Measurements from ENCODE around the gene XRN2.

Gene XRN2

GRCh38 chr20:21309678-21310467 lies 6.7 kb downstream of the XRN2 start:
- no peak for TF ChIP-seq TCF12 (IDR thresholded peaks at IDR 0.05; ENCODE audit: low read depth)
- no peak for TF ChIP-seq EGR1 (IDR thresholded peaks at IDR 0.05)
- no peak for TF ChIP-seq CEBPB (IDR thresholded peaks at IDR 0.05)
- TF ChIP-seq, protein P1, sequence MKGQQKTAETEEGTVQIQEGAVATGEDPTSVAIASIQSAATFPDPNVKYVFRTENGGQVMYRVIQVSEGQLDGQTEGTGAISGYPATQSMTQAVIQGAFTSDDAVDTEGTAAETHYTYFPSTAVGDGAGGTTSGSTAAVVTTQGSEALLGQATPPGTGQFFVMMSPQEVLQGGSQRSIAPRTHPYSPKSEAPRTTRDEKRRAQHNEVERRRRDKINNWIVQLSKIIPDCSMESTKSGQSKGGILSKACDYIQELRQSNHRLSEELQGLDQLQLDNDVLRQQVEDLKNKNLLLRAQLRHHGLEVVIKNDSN (IDR thresholded peaks at IDR 0.05), result no peak
- TF ChIP-seq EP300 (IDR thresholded peaks at IDR 0.05; ENCODE audit: borderline replicate concordance), result no peak
- TF ChIP-seq, protein P2, sequence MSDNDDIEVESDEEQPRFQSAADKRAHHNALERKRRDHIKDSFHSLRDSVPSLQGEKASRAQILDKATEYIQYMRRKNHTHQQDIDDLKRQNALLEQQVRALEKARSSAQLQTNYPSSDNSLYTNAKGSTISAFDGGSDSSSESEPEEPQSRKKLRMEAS (IDR thresholded peaks at IDR 0.05), result no peak
- TF ChIP-seq, protein P3, sequence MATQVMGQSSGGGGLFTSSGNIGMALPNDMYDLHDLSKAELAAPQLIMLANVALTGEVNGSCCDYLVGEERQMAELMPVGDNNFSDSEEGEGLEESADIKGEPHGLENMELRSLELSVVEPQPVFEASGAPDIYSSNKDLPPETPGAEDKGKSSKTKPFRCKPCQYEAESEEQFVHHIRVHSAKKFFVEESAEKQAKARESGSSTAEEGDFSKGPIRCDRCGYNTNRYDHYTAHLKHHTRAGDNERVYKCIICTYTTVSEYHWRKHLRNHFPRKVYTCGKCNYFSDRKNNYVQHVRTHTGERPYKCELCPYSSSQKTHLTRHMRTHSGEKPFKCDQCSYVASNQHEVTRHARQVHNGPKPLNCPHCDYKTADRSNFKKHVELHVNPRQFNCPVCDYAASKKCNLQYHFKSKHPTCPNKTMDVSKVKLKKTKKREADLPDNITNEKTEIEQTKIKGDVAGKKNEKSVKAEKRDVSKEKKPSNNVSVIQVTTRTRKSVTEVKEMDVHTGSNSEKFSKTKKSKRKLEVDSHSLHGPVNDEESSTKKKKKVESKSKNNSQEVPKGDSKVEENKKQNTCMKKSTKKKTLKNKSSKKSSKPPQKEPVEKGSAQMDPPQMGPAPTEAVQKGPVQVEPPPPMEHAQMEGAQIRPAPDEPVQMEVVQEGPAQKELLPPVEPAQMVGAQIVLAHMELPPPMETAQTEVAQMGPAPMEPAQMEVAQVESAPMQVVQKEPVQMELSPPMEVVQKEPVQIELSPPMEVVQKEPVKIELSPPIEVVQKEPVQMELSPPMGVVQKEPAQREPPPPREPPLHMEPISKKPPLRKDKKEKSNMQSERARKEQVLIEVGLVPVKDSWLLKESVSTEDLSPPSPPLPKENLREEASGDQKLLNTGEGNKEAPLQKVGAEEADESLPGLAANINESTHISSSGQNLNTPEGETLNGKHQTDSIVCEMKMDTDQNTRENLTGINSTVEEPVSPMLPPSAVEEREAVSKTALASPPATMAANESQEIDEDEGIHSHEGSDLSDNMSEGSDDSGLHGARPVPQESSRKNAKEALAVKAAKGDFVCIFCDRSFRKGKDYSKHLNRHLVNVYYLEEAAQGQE (IDR thresholded peaks at IDR 0.05; ENCODE audit: low read depth), result no peak
- no peak for TF ChIP-seq FOXM1 (IDR thresholded peaks at IDR 0.05; ENCODE audit: borderline replicate concordance, low read depth)
- TF ChIP-seq ZBTB7A (IDR thresholded peaks at IDR 0.05; ENCODE audit: low read depth), result no peak

DNA sequence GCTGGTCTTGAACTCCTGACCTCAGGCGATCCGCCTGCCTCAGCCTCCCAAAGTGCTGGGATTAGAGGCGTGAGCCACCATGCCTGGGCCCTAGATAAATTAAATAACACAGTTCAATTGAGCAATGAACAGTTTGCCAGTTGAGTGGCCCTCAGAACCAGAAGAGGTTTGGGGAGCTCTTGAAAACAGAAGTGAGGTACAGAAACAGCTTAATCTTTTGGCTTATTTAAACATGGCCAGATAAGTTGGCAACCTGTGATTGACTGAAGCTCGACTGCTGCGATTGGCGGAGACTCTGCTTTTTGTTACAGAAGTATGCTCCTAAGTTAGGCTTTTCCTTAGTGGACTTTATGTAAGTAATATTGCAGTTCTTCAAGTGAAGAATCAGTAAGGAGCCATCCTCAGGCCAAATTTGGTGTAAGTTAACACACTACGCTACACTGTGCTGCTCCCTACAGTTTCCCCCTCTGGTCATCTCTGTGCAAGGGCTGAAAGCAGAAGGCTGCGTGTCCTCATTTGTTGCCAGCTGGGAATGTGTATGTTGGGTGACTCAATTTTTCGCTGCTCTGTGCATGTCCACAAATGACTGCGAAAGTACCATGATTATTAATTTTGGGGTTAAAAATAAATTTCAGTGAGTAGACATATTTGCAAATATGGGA lies 9.8 kb downstream of the XRN2 start:
- TF ChIP-seq EP300 (IDR thresholded peaks at IDR 0.05; ENCODE audit: borderline replicate concordance), result no peak
- no peak for TF ChIP-seq EGR1 (IDR thresholded peaks at IDR 0.05)
- no peak for TF ChIP-seq RAD21 (IDR thresholded peaks at IDR 0.05; ENCODE audit: low read depth)
- TF ChIP-seq, protein P3 (IDR thresholded peaks at IDR 0.05; ENCODE audit: low read depth), result no peak
- no peak for TF ChIP-seq YY1 (IDR thresholded peaks at IDR 0.05; ENCODE audit: low read depth)
- TF ChIP-seq ZBTB7A (IDR thresholded peaks at IDR 0.05; ENCODE audit: low read depth), result no peak
- TF ChIP-seq FOXM1 (IDR thresholded peaks at IDR 0.05; ENCODE audit: borderline replicate concordance, low read depth), result no peak
- no peak for TF ChIP-seq CEBPB (IDR thresholded peaks at IDR 0.05)
- no peak for TF ChIP-seq TAF1 (IDR thresholded peaks at IDR 0.05; ENCODE audit: low read depth)
- no peak for TF ChIP-seq TEAD4 (IDR thresholded peaks at IDR 0.05)
- no peak for TF ChIP-seq NFIC (IDR thresholded peaks at IDR 0.05)
- TF ChIP-seq, protein P2 (IDR thresholded peaks at IDR 0.05), result no peak
- TF ChIP-seq CREB1 (IDR thresholded peaks at IDR 0.05; ENCODE audit: low read depth), result no peak
- no peak for TF ChIP-seq TCF12 (IDR thresholded peaks at IDR 0.05; ENCODE audit: low read depth)
- TF ChIP-seq, protein P1 (IDR thresholded peaks at IDR 0.05), result no peak

- TF ChIP-seq, protein P1 (IDR thresholded peaks at IDR 0.05), result no peak
- TF ChIP-seq TCF12 (IDR thresholded peaks at IDR 0.05; ENCODE audit: low read depth), result no peak
These were observed 12.0 kb downstream of the XRN2 start for GRCh38 chr20:21315138-21315537.

GRCh38 chr20:21322083-21322710 lies 19.1 kb downstream of the XRN2 start:
- TF ChIP-seq TEAD4 (IDR thresholded peaks at IDR 0.05), result no peak
- TF ChIP-seq, protein P1 (IDR thresholded peaks at IDR 0.05), result no peak
- no peak for TF ChIP-seq NFIC (IDR thresholded peaks at IDR 0.05)
- TF ChIP-seq TAF1 (IDR thresholded peaks at IDR 0.05; ENCODE audit: low read depth), result no peak
- TF ChIP-seq EP300 (IDR thresholded peaks at IDR 0.05; ENCODE audit: borderline replicate concordance), result no peak
- TF ChIP-seq, protein P3 (IDR thresholded peaks at IDR 0.05; ENCODE audit: low read depth), result no peak
- TF ChIP-seq, protein P2 (IDR thresholded peaks at IDR 0.05), result no peak
- TF ChIP-seq ZBTB7A (IDR thresholded peaks at IDR 0.05; ENCODE audit: low read depth), result no peak
- no peak for TF ChIP-seq EGR1 (IDR thresholded peaks at IDR 0.05)
- TF ChIP-seq YY1 (IDR thresholded peaks at IDR 0.05; ENCODE audit: low read depth), result no peak
- TF ChIP-seq CEBPB (IDR thresholded peaks at IDR 0.05), result no peak
- TF ChIP-seq CREB1 (IDR thresholded peaks at IDR 0.05; ENCODE audit: low read depth), result no peak
- no peak for TF ChIP-seq FOXM1 (IDR thresholded peaks at IDR 0.05; ENCODE audit: borderline replicate concordance, low read depth)
- TF ChIP-seq RAD21 (IDR thresholded peaks at IDR 0.05; ENCODE audit: low read depth), result no peak
- TF ChIP-seq TCF12 (IDR thresholded peaks at IDR 0.05; ENCODE audit: low read depth), result no peak

All from Ishikawa (cell line).